A549 (cell line): Measurements from ENCODE around the gene CACNA2D4. TPM values are rescaled to one million over a fixed set of nuclear protein-coding genes. Genes with fewer than 3 reads are reported as not detected.

Experiments
- ATAC-seq, 2 experiments: fragments of 200-7000 bp in 1 of 2; fragments of >200 bp in 1 of 2; cut with Nextera tagmentation in 1 of 2; cut with Tn5 transposase in 1 of 2; 3 replicates each; pipeline versions ENCODE4 v1.8.0 to v1.9.1; 2018 to 2020; ENCODE audit warnings: mild to moderate bottlenecking in 1 of 2, moderate library complexity in 1 of 2
- CTCF ChIA-PET: fragments of 300-600 bp; sonication (Branson Sonifier 250); formaldehyde crosslinking; extraction: SDS; loops from one replicate; lab custom pipeline; 2021; ENCODE audit warnings: antibody characterized with exemption, inconsistent platforms; lab: Yijun Ruan, JAX
- POLR2A ChIA-PET: fragments of 350-600 bp; formaldehyde crosslinking; extraction: SDS; loops from one replicate; lab custom pipeline; 2021; ENCODE audit warnings: antibody characterized with exemption, inconsistent platforms; lab: Yijun Ruan, JAX
- DNase-seq, 2 experiments: peaks; one replicate each; pipeline versions ENCODE4 v3.0.0 to v3.0.0-alpha.2; 2011 to 2016; ENCODE audit warnings: low read depth in 1 of 2, low spot score in 1 of 2
- FAIRE-seq: peaks from 2 replicates; lab custom pipeline; 2011; peaks lifted over from hg19 to GRCh38; lab: Jason Lieb, UNC
- H3K27ac ChIP-seq, 2 experiments: fragments of >200 bp; sonication (Bioruptor Twin); formaldehyde crosslinking; 3 replicates each; pipeline ENCODE4 v1.5.1; 2016 to 2017
- H3K4me1 ChIP-seq: fragments of >200 bp; sonication (Bioruptor Twin); formaldehyde crosslinking; 3 replicates; pipeline ENCODE4 v1.6.1; 2016
- H3K4me2 ChIP-seq: fragments of >200 bp; sonication (Bioruptor Twin); formaldehyde crosslinking; 3 replicates; pipeline ENCODE4 v1.6.1; 2016
- H3K4me3 ChIP-seq: fragments of >200 bp; sonication (Bioruptor Twin); formaldehyde crosslinking; 3 replicates; pipeline ENCODE4 v1.5.1; 2016
- H3K9me3 ChIP-seq: fragments of >200 bp; sonication (Bioruptor Twin); formaldehyde crosslinking; 3 replicates; pipeline ENCODE4 v1.6.1; 2016
- BHLHE40 ChIP-seq: IDR thresholded peaks from 2 replicates; pipeline ENCODE4 v1.6.1; 2012; ENCODE audit warnings: low read depth, low read length, inconsistent platforms
- CBX8 ChIP-seq: fragments of 200-600 bp; sonication (generic); IDR thresholded peaks from 2 replicates; pipeline ENCODE4 v1.6.1; 2016
- CHD4 ChIP-seq: fragments of 200-600 bp; sonication (generic); IDR thresholded peaks from 2 replicates; pipeline ENCODE4 v1.6.1; 2016; ENCODE audit warnings: antibody characterized with exemption, mild to moderate bottlenecking, borderline replicate concordance
- CTCF ChIP-seq: fragments of >200 bp; sonication (Bioruptor Twin); formaldehyde crosslinking; IDR thresholded peaks from 3 replicates; pipeline ENCODE4 v1.5.1; 2016
- EHMT2 ChIP-seq: fragments of 200-600 bp; sonication (generic); IDR thresholded peaks from 2 replicates; pipeline ENCODE4 v1.6.1; 2016; ENCODE audit warnings: antibody characterized with exemption, low read depth, mild to moderate bottlenecking, moderate library complexity
- GATA3 ChIP-seq: IDR thresholded peaks from 2 replicates; pipeline ENCODE4 v1.6.1; 2012; ENCODE audit warnings: borderline replicate concordance
- HOXB5 ChIP-seq: fragments of 250-450 bp; sonication (Bioruptor Pico); IDR thresholded peaks from 2 replicates; pipeline ENCODE4 v1.5.0; 2020; ENCODE audit warnings: mild to moderate bottlenecking, moderate library complexity
- JUNB ChIP-seq: fragments of >200 bp; sonication (Bioruptor Twin); formaldehyde crosslinking; IDR thresholded peaks from 2 replicates; pipeline ENCODE4 v1.6.1; 2016
- MAFK ChIP-seq: fragments of 450-650 bp; IDR thresholded peaks from 2 replicates; pipeline ENCODE4 v1.6.1; 2014; ENCODE audit not compliant: partially characterized antibody
- MYC ChIP-seq: IDR thresholded peaks from 2 replicates; pipeline ENCODE4 v1.6.1; 2012; ENCODE audit warnings: mild to moderate bottlenecking, inconsistent platforms, low read length, improper control_type of control experiment, borderline replicate concordance
- NR3C1 ChIP-seq: fragments of >200 bp; sonication (Bioruptor Twin); formaldehyde crosslinking; IDR thresholded peaks from 3 replicates; pipeline ENCODE4 v1.6.1; 2017
- POLR2AphosphoS2 ChIP-seq: conservative IDR thresholded peaks from 2 replicates; pipeline ENCODE4 v1.6.1; 2012; ENCODE audit warnings: low read length, improper control_type of control experiment, inconsistent platforms
- RARB ChIP-seq: fragments of 250-450 bp; sonication (Bioruptor Pico); IDR thresholded peaks from 2 replicates; pipeline ENCODE4 v1.8.0; 2021; ENCODE audit warnings: mild to moderate bottlenecking, moderate library complexity
- RFX5 ChIP-seq: fragments of 450-650 bp; IDR thresholded peaks from 2 replicates; pipeline ENCODE4 v1.7.1; 2014; ENCODE audit warnings: antibody characterized with exemption, mild to moderate bottlenecking, moderate library complexity
- RNF2 ChIP-seq: fragments of 200-600 bp; sonication (generic); IDR thresholded peaks from 2 replicates; pipeline ENCODE4 v1.6.1; 2016; ENCODE audit warnings: low read depth, mild to moderate bottlenecking, antibody characterized with exemption, moderate library complexity, borderline replicate concordance
- USF2 ChIP-seq: fragments of 450-650 bp; IDR thresholded peaks from 2 replicates; pipeline ENCODE4 v1.6.1; 2014; ENCODE audit warnings: antibody characterized with exemption
- ZFP36 ChIP-seq: fragments of 450-650 bp; IDR thresholded peaks from 2 replicates; pipeline ENCODE4 v1.6.1; 2014; ENCODE audit warnings: borderline replicate concordance; ENCODE audit not compliant: partially characterized antibody
- ZNF302 ChIP-seq: fragments of 250-450 bp; sonication (Bioruptor Pico); IDR thresholded peaks from 2 replicates; pipeline ENCODE4 v1.9.0; 2021; ENCODE audit warnings: inconsistent platforms, mild to moderate bottlenecking, moderate library complexity
- ZSCAN20 ChIP-seq: fragments of 250-450 bp; sonication (Bioruptor Pico); IDR thresholded peaks from 2 replicates; pipeline ENCODE4 v1.8.0; 2022; ENCODE audit warnings: mild to moderate bottlenecking, moderate library complexity
- WGBS: methylation state at CpG from one replicate; pipeline ENCODE4 v1.1.6; 2017; ENCODE audit errors: missing lambda C conversion rate; 5-methylcytosine and 5-hydroxymethylcytosine counted together
- polyA plus RNA-seq, 4 experiments: library from polyadenylated mRNA; depleted of rRNA in 3 of 4; stranded (reverse); fragments of >200 nt; fragmentation: RNase III in 1 of 4; extraction: RNeasy Plus Mini Kit Qiagen cat#74134 plus additional on column Dnase treatment in 1 of 4; gene quantifications; 2 replicates in 3 of 4; 3 replicates in 1 of 4; pipeline ENCODE4 v1.2.3, GENCODE V29; 2011 to 2017
- TF ChIP-seq, protein P1 (sequence below): fragments of 150-350 bp; IDR thresholded peaks from 2 replicates; pipeline ENCODE4 v1.6.1; 2014; ENCODE audit warnings: low read depth, mild to moderate bottlenecking, low read length
- TF ChIP-seq, protein P2 (sequence below): IDR thresholded peaks from 2 replicates; pipeline ENCODE4 v1.6.1; 2012
- TF ChIP-seq, protein P3 (sequence below): fragments of >200 bp; sonication (Bioruptor Twin); formaldehyde crosslinking; IDR thresholded peaks from 2 replicates; pipeline ENCODE4 v1.6.1; 2016

CACNA2D4 gene
- polyA plus RNA-seq, 2 of the 4 experiments (the other 2 are of a cell fraction) = not detected

- ChIA-PET POLR2A (no interaction called here), CTCF (interaction anchor here (0.6 to 1.8 kb wide), 2 partner anchors 54 to 121 kb away, joined by 3 to 4 read pairs; no protein-coding TSS in a partner anchor)
- TF ChIP-seq RFX5 (no peak), ZSCAN20 (CRISPR knock-in tag) (no peak), CBX8 (no peak), CTCF (no peak), USF2 (no peak), ZFP36 (no peak), EHMT2 (no peak), RNF2 (no peak), NR3C1 (no peak), MAFK (no peak), ZNF302 (CRISPR knock-in tag) (no peak), RARB (CRISPR knock-in tag) (no peak)
- TF ChIP-seq, protein P1, sequence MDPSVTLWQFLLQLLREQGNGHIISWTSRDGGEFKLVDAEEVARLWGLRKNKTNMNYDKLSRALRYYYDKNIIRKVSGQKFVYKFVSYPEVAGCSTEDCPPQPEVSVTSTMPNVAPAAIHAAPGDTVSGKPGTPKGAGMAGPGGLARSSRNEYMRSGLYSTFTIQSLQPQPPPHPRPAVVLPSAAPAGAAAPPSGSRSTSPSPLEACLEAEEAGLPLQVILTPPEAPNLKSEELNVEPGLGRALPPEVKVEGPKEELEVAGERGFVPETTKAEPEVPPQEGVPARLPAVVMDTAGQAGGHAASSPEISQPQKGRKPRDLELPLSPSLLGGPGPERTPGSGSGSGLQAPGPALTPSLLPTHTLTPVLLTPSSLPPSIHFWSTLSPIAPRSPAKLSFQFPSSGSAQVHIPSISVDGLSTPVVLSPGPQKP = no peak
- TF ChIP-seq, protein P2, sequence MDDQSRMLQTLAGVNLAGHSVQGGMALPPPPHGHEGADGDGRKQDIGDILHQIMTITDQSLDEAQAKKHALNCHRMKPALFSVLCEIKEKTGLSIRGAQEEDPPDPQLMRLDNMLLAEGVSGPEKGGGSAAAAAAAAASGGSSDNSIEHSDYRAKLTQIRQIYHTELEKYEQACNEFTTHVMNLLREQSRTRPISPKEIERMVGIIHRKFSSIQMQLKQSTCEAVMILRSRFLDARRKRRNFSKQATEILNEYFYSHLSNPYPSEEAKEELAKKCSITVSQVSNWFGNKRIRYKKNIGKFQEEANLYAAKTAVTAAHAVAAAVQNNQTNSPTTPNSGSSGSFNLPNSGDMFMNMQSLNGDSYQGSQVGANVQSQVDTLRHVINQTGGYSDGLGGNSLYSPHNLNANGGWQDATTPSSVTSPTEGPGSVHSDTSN = no peak
- TF ChIP-seq, all 56 proteins: peak for 0
These were observed 6.6 kb downstream of the CACNA2D4 start for GRCh38 chr12:1911598-1912575.

DNA sequence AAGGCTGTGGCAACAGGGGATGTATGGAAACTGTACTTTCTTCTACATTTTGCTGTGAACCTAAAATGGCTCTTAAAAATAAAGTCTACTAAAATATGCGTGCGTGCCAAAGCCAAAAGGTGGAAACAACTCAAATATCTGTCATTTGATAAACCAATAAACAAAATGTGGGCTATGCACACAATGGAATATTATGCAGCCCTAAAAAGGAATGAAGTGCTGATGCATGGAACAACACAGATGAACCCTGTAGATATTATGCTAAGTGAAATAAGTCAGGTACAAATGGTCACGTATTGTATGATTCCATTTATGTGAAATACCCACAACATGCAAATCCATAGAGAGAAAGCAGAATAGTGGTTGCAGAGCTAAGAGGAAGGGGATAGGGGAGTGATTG, 8.0 kb downstream of the CACNA2D4 start:
- Histone ChIP-seq H3K4me1 (no peaks in the 10 kb centered on the region), H3K27ac (no peak overlapping the region), H3K4me2 (no peak overlapping the region), H3K4me3 (no peak overlapping the region), H3K9me3 (peaks cover 6% of the 10 kb centered on the region; the same call in 2 of the 3 replicates)
- DNase-seq (no peak), FAIRE-seq (no peak), ATAC-seq (no peak)
- CTCF ChIA-PET = interaction anchor here (1.8 kb wide), 1 partner anchor 119 kb away, joined by 4 read pairs; no protein-coding TSS in a partner anchor
- POLR2A ChIA-PET = no interaction called here
- WGBS = 30% methylated on average over 3 of the region's 3 CpGs
- TF ChIP-seq, protein P3, sequence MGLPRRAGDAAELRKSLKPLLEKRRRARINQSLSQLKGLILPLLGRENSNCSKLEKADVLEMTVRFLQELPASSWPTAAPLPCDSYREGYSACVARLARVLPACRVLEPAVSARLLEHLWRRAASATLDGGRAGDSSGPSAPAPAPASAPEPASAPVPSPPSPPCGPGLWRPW = no peak
- TF ChIP-seq CHD4 = no peak
- TF ChIP-seq GATA3 = no peak
- no peak for TF ChIP-seq USF2
- TF ChIP-seq ZFP36 = no peak
- TF ChIP-seq POLR2AphosphoS2 = no peak
- no peak for TF ChIP-seq RFX5
- TF ChIP-seq, protein P1 = no peak
- TF ChIP-seq MYC = no peak
- TF ChIP-seq JUNB = no peak
- TF ChIP-seq BHLHE40 = no peak
- no peak for TF ChIP-seq HOXB5 (CRISPR knock-in tag)

More at GRCh38 chr12:1911598-1912575, 6.6 kb downstream of the CACNA2D4 start:
- H3K9me3 ChIP-seq = no peaks in the 10 kb centered on the region; the same call in 2 of the 3 replicates
- FAIRE-seq (no peak), ATAC-seq (no peak), DNase-seq (no peak)
- 70% methylated on average over 16 of the region's 16 CpGs for WGBS
- H3K4me2 ChIP-seq = no peak overlapping the region
- H3K27ac ChIP-seq = no peak overlapping the region
- no peak overlapping the region for H3K4me3 ChIP-seq
- no peaks in the 10 kb centered on the region for H3K4me1 ChIP-seq
